Activated CD4-positive, alpha-beta memory T cell treated with anti-CD3 and anti-CD28 coated beads for 36 hours (primary cell): ENCODE data around the gene FOCAD. TPM values are rescaled to one million over a fixed set of nuclear protein-coding genes. Genes with fewer than 3 reads are reported as not detected.

ENCODE experiments used
- CTCF ChIA-PET: fragments of 350-600 bp; sonication (Branson Sonifier 250); formaldehyde crosslinking; loops from one replicate; lab custom pipeline; 2021; ENCODE audit warnings: antibody characterized with exemption, inconsistent platforms; lab: Charles Lee
- POLR2A ChIA-PET: fragments of 350-600 bp; sonication (Branson Sonifier 250); formaldehyde crosslinking; loops from one replicate; lab custom pipeline; 2021; ENCODE audit warnings: antibody characterized with exemption; lab: Charles Lee
- DNase-seq: peaks from one replicate; pipeline ENCODE4 v3.0.0-alpha.2; 2020
- H3K27ac Mint-ChIP-seq: one replicate; pipeline ENCODE4 v1.8.0; 2021; ENCODE audit warnings: mixed read lengths
- H3K27me3 Mint-ChIP-seq: one replicate; pipeline ENCODE4 v1.8.0; 2021; ENCODE audit warnings: mixed read lengths
- H3K36me3 Mint-ChIP-seq: one replicate; pipeline ENCODE4 v1.8.0; 2021; ENCODE audit warnings: mixed read lengths
- H3K4me1 Mint-ChIP-seq: one replicate; pipeline ENCODE4 v1.8.0; 2021; ENCODE audit warnings: low read depth, mixed read lengths
- H3K4me3 Mint-ChIP-seq: one replicate; pipeline ENCODE4 v1.8.0; 2021; ENCODE audit warnings: mild to moderate bottlenecking, mixed read lengths
- H3K9me3 Mint-ChIP-seq: one replicate; pipeline ENCODE4 v1.8.0; 2021; ENCODE audit warnings: mixed read lengths
- intact Hi-C: fragments of 100-400 bp; cut with micrococcal nuclease; formaldehyde crosslinking; loops from one replicate; pipeline ENCODE4 v1.15.1; 2023
- total RNA-seq, 2 experiments: library from RNA; stranded (reverse); gene quantifications; one replicate each; pipeline ENCODE4 v1.2.3, GENCODE V29; 2021

FOCAD gene
- total RNA-seq, 2 experiments from 2014 or later, result 35.4 to 37.1 TPM

- DNase-seq, result peak; percentile 65
- Mint-ChIP-seq H3K27ac (peak overlapping the region; percentile 85), H3K4me1 (peaks cover 22% of the 10 kb centered on the region), H3K36me3 (no peaks in the 10 kb centered on the region), H3K27me3 (no peaks in the 10 kb centered on the region), H3K4me3 (peak overlapping the region; percentile 83), H3K9me3 (no peaks in the 10 kb centered on the region)
- POLR2A ChIA-PET, result interaction anchor here (0.6 to 2.8 kb wide), 13 partner anchors 9 to 684 kb away, joined by 3 to 37 read pairs (median 4); partner anchors contain the start of gene MLLT3
- CTCF ChIA-PET, result interaction anchor here (1.2 to 2.6 kb wide), 2 partner anchors 61 to 427 kb away, joined by 6 to 25 read pairs; partner anchors contain the start of gene MLLT3
- intact Hi-C loops, result loop anchor here (1.0 to 10.0 kb wide), 9 partner anchors 25 to 1151 kb away; no protein-coding TSS in a partner anchor
These were observed 566 bp upstream of the FOCAD start for GRCh38 chr9:20683351-20684034.

DNA sequence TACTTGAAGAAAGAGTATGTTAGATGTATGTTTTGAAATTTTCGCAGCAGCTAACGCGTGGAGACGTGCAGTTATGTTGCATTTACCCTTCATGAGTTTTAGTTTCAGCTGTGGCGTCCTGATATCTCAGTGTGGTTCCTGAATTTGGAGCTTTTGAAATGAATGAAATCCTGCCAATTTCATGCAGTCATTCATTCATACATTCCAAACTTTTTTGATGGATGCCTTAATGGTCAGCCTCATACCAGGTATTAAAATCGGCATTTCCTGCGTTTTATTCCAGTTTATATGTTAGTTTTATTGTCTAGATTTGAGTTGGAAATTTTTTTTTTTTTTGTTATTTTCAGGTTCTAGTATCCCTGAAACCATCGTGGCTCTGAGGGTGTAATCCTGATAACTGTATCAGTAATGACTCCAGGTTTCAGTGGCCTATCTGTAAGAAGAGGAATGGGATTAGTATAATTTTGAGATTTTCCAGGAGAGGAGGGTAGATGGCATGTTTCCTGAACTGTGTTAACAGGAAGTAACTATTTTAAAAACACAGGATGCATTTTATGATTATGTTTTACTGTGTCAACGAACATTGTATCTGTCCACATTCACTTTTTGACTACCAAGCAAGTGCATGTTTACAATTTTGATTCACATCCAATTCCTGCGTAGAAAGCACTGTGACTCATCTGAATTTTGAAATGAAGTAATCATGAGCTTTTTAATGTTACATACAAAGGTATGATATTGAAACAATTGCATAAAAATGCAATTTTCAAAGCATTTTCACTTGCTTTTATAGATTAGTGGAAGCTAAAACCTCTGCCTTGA lies 1.0 kb downstream of the FOCAD start:
- DNase-seq, result no peak
- intact Hi-C loops, result loop anchor here (1.0 to 10.0 kb wide), 13 partner anchors 26 to 1150 kb away; partner anchors contain the start of gene HACD4
- no peaks in the 10 kb centered on the region for H3K9me3 Mint-ChIP-seq
- H3K27ac Mint-ChIP-seq, result peak overlapping the region; percentile 85
- POLR2A ChIA-PET, result interaction anchor here (0.6 to 2.8 kb wide), 13 partner anchors 9 to 685 kb away, joined by 3 to 37 read pairs (median 4); partner anchors contain the start of gene MLLT3
- CTCF ChIA-PET, result interaction anchor here (0.6 to 2.6 kb wide), 9 partner anchors 38 to 426 kb away, joined by 3 to 25 read pairs (median 3); partner anchors contain the start of genes HACD4 and MLLT3
- no peaks in the 10 kb centered on the region for H3K27me3 Mint-ChIP-seq
- H3K4me3 Mint-ChIP-seq, result peak overlapping the region; percentile 83
- H3K36me3 Mint-ChIP-seq, result no peaks in the 10 kb centered on the region
- H3K4me1 Mint-ChIP-seq, result peaks cover 22% of the 10 kb centered on the region

GRCh38 chr9:20685769-20686168 lies 1.7 kb downstream of the FOCAD start:
- intact Hi-C loops, result loop anchor here (1.0 to 10.0 kb wide), 9 partner anchors 27 to 1149 kb away; partner anchors contain the start of gene HACD4
- Mint-ChIP-seq H3K36me3 (no peaks in the 10 kb centered on the region), H3K4me3 (no peak overlapping the region)

GRCh38 chr9:20689833-20690232 lies 5.8 kb downstream of the FOCAD start:
- H3K27ac Mint-ChIP-seq, result no peak overlapping the region
- DNase-seq, result no peak
- no peaks in the 10 kb centered on the region for H3K9me3 Mint-ChIP-seq
- no peaks in the 10 kb centered on the region for H3K36me3 Mint-ChIP-seq
- H3K4me3 Mint-ChIP-seq, result no peak overlapping the region
- peaks cover 15% of the 10 kb centered on the region for H3K4me1 Mint-ChIP-seq
- ChIA-PET CTCF (interaction anchor here (1.3 kb wide), 1 partner anchor 65 kb away, joined by 3 read pairs; no protein-coding TSS in a partner anchor), POLR2A (no interaction called here)
- H3K27me3 Mint-ChIP-seq, result no peaks in the 10 kb centered on the region
- intact Hi-C loops, result loop anchor here (5.0 to 10.0 kb wide), 2 partner anchors 252 to 1145 kb away; no protein-coding TSS in a partner anchor

More at GRCh38 chr9:20685769-20686168, 1.7 kb downstream of the FOCAD start:
- peaks cover 22% of the 10 kb centered on the region for H3K4me1 Mint-ChIP-seq
- POLR2A ChIA-PET, result interaction anchor here (0.6 to 2.8 kb wide), 5 partner anchors 8 to 686 kb away, joined by 3 to 37 read pairs (median 4); partner anchors contain the start of gene MLLT3
- H3K27ac Mint-ChIP-seq, result no peak overlapping the region
- DNase-seq, result no peak
- CTCF ChIA-PET, result interaction anchor here (0.6 to 2.6 kb wide), 6 partner anchors 40 to 425 kb away, joined by 3 to 25 read pairs (median 3); partner anchors contain the start of genes HACD4 and MLLT3
- H3K9me3 Mint-ChIP-seq, result no peaks in the 10 kb centered on the region
- H3K27me3 Mint-ChIP-seq, result no peaks in the 10 kb centered on the region

DNA sequence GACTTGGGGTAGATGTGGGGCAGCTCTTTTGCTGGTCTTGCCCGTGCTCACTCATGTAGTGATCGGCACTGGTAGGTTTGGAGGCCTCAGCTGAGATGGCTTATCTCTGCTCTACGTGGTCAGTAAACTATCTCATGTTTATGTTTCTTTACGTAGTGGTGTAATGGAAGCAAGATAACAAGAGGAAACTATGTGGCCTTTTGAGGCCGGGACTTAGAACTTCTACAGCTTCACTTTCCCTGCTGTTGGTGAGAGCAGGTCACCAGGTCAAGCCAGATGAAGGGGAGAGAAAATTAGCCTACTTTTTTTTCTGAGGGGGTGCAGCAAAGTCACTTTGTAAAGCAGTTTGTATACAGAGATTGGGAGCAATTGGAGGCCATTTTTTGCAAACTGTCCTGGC lies 8.5 kb downstream of the FOCAD start:
- Mint-ChIP-seq H3K27me3 (no peaks in the 10 kb centered on the region), H3K4me3 (no peak overlapping the region), H3K4me1 (peaks cover 5% of the 10 kb centered on the region), H3K36me3 (no peaks in the 10 kb centered on the region), H3K27ac (no peak overlapping the region), H3K9me3 (no peaks in the 10 kb centered on the region)
- no peak for DNase-seq
- POLR2A ChIA-PET, result interaction anchor here (1.0 kb wide), 1 partner anchor 9 kb away, joined by 3 read pairs; the partner anchor contains the start of gene FOCAD
- intact Hi-C loops, result no loop called here
- CTCF ChIA-PET, result no interaction called here

DNA sequence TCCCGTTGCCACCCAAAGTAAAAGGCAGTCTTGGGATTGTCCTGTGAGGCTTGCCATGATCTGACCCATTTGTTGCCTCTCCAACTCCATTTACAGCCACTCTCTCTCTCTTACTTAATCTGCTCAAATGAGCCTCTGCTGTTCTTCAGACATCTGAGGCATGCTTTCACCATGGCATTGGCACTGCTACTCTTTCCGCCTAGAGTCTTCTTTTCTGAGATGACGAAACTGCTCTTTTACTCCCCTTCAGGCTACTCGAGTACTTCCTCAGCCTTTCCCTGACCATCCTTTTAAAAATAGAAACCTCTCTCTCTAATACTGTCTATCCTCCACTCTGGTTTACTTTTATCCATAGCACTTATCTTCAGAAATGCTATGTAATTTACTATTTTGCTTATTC lies 9.0 kb downstream of the FOCAD start:
- POLR2A ChIA-PET, result interaction anchor here (1.0 kb wide), 1 partner anchor 9 kb away, joined by 3 read pairs; the partner anchor contains the start of gene FOCAD
- Mint-ChIP-seq H3K27ac (no peak overlapping the region), H3K9me3 (no peaks in the 10 kb centered on the region), H3K4me1 (peaks cover 5% of the 10 kb centered on the region), H3K36me3 (no peaks in the 10 kb centered on the region), H3K4me3 (no peak overlapping the region), H3K27me3 (no peaks in the 10 kb centered on the region)
- intact Hi-C loops, result no loop called here
- no peak for DNase-seq
- CTCF ChIA-PET, result no interaction called here

GRCh38 chr9:20694248-20694647 lies 10.2 kb downstream of the FOCAD start:
- Mint-ChIP-seq H3K4me1 (peaks cover 7% of the 10 kb centered on the region), H3K4me3 (no peak overlapping the region), H3K27ac (no peak overlapping the region), H3K27me3 (no peaks in the 10 kb centered on the region), H3K9me3 (no peaks in the 10 kb centered on the region), H3K36me3 (no peaks in the 10 kb centered on the region)
- intact Hi-C loops, result no loop called here
- DNase-seq, result no peak
- CTCF ChIA-PET, result interaction anchor here (0.6 kb wide), 1 partner anchor 300 kb away, joined by 3 read pairs; no protein-coding TSS in a partner anchor
- POLR2A ChIA-PET, result interaction anchor here (1.2 kb wide), 1 partner anchor 9 kb away, joined by 4 read pairs; no protein-coding TSS in a partner anchor

- intact Hi-C loops, result no loop called here
- H3K9me3 Mint-ChIP-seq, result no peaks in the 10 kb centered on the region
- no peak overlapping the region for H3K4me3 Mint-ChIP-seq
- no peak for DNase-seq
- H3K27ac Mint-ChIP-seq, result no peak overlapping the region
- ChIA-PET POLR2A (interaction anchor here (1.3 kb wide), 1 partner anchor 13 kb away, joined by 3 read pairs; the partner anchor contains the start of gene FOCAD), CTCF (interaction anchor here (0.8 kb wide), 1 partner anchor 187 kb away, joined by 3 read pairs; no protein-coding TSS in a partner anchor)
- no peaks in the 10 kb centered on the region for H3K27me3 Mint-ChIP-seq
- H3K36me3 Mint-ChIP-seq, result no peaks in the 10 kb centered on the region
- peaks cover 7% of the 10 kb centered on the region for H3K4me1 Mint-ChIP-seq
These were observed 13.1 kb downstream of the FOCAD start for GRCh38 chr9:20697021-20697719.

DNA sequence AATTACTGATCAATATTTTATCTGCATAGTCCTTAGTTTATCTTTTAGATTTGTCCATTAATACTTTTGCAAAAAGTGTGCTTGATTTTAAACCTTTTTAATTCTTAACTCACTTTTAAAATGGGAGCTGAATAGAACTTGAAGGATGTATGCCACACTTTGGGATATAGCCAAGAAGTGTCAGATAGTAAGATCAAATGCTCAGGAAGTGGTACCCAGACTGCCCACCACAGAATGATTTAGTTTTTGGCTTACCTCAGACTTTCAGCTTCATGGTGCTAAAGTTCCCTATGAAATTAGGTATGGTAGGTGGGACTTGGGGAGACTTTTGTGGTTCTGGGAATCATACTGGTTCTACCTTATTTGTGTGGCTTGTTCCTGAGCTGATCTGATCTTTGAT lies 14.7 kb downstream of the FOCAD start:
- no peak for DNase-seq
- no peaks in the 10 kb centered on the region for H3K9me3 Mint-ChIP-seq
- H3K4me1 Mint-ChIP-seq, result peaks cover 6% of the 10 kb centered on the region
- H3K27me3 Mint-ChIP-seq, result no peaks in the 10 kb centered on the region
- no peaks in the 10 kb centered on the region for H3K36me3 Mint-ChIP-seq
- POLR2A ChIA-PET, result interaction anchor here (1.0 kb wide), 1 partner anchor 14 kb away, joined by 4 read pairs; the partner anchor contains the start of gene FOCAD
- H3K4me3 Mint-ChIP-seq, result no peak overlapping the region
- no peak overlapping the region for H3K27ac Mint-ChIP-seq
- intact Hi-C loops, result no loop called here
- CTCF ChIA-PET, result no interaction called here

GRCh38 chr9:20701060-20701459 lies 17.0 kb downstream of the FOCAD start:
- peaks cover 2% of the 10 kb centered on the region for H3K4me1 Mint-ChIP-seq
- H3K27ac Mint-ChIP-seq, result no peak overlapping the region
- no peak for DNase-seq
- no peaks in the 10 kb centered on the region for H3K9me3 Mint-ChIP-seq
- CTCF ChIA-PET, result no interaction called here
- intact Hi-C loops, result no loop called here
- H3K4me3 Mint-ChIP-seq, result no peak overlapping the region
- H3K36me3 Mint-ChIP-seq, result no peaks in the 10 kb centered on the region
- POLR2A ChIA-PET, result no interaction called here
- H3K27me3 Mint-ChIP-seq, result no peaks in the 10 kb centered on the region

- ChIA-PET CTCF (interaction anchor here (0.7 kb wide), 1 partner anchor 21 kb away, joined by 3 read pairs; no protein-coding TSS in a partner anchor), POLR2A (no interaction called here)
- no peak for DNase-seq
- Mint-ChIP-seq H3K27ac (no peak overlapping the region), H3K36me3 (no peaks in the 10 kb centered on the region), H3K4me1 (peaks cover 2% of the 10 kb centered on the region), H3K9me3 (no peaks in the 10 kb centered on the region), H3K27me3 (no peaks in the 10 kb centered on the region), H3K4me3 (no peak overlapping the region)
- intact Hi-C loops, result no loop called here
These were observed 18.5 kb downstream of the FOCAD start for GRCh38 chr9:20702570-20702969.
